Measurements from ENCODE around the gene CCNYL1.
"Not testable (repeated sequence)": the region's sequence is repeated elsewhere in the genome, so short reads cannot be mapped to it uniquely, and the experiment has no call there.

Gene CCNYL1

GRCh38 chr2:207697411-207697810 is 14.0 kb upstream of the CCNYL1 start:
- DNase-seq (ENCODE audit: low spot score), result no peak

DNA sequence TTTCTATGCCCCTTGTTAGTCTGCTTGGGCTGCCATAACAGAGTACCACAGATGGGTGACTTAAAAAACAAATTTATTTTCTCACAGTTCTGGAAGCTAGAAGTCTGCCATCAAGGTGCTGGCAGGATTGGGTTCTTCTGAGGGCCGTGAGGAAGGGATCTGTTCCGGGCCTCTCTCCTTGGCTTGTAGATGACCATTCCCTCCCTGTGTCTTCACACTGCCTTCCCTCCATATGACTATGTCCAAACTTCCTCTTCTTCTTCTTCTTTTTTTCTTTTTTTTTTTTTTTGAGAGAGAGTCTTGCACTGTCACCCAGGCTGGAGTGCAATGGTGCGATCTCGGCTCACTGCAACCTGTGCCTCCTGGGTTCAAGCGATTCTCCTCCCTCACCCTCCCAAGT is 13.1 kb upstream of the CCNYL1 start:
- no peak for DNase-seq (ENCODE audit: low spot score)

- no peak for DNase-seq (ENCODE audit: low spot score)
Observed at GRCh38 chr2:207704078-207704477, 7.4 kb upstream of the CCNYL1 start.

DNA sequence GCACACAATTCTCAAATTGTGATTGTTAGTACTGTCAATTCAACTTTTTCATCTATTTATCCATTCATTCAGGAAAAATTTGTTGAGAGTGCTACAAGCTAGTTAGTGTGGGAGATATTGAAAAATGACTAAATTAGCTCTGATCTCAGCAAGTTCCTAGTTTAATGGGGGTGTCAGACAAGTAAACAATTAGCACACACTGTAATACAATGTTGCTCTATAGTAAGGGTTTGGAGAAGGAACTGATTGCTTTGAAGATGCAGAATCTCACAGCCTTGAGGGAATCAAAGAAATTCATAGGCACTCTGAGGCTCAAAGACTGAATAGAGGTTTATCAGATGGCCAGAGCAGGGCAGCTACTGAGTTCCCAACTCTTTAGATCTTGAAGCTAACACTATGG is 6.8 kb upstream of the CCNYL1 start:
- no peak for DNase-seq (ENCODE audit: low spot score)

DNA sequence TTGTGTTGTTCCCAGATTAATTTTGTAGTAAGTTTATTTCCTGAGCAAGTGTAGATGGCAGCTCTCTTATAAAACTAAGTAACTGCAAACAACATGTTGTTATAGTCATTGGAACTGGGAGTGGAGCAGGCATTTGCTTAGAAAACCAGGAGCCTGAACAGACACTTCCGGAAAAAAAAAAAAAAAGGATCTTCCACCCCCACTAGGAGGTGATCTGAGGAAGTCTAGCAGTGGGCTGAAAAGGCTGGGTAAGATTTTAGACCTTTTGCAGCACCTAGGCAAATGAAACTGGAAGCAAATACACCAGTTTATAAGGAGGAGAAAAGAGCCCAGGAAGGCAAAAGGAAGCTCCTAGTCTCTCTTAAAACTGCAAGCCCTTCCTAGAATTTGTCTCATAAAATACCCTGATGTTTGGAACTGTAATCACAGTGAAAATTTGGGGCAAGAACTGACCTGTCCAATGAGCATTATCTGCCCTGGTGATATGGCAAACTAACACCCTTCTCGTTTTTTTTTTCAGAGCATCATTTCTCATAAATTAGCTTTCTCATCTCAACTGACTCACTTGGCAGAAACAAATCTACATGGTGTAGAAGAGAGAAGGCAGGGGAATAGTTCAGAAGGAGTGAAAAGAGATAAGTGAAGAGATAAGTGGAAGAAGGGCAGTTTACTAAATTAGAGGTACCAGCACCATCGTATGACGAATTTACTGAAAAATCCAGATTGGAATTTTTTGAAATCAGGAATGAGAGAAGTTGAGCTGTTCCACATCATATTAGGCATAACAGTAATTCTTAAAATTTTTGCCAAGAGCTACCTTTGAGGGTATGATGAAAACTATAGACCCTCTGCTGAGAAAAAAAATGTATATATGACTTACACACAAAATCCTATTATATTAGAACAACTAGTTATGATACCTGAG is 4.2 kb upstream of the CCNYL1 start:
- DNase-seq (ENCODE audit: low spot score), result no peak

- DNase-seq (ENCODE audit: low spot score), result no peak
Observed at GRCh38 chr2:207711750-207712530, 500 bp downstream of the CCNYL1 start.

- no peak for DNase-seq (ENCODE audit: low spot score)
Observed at GRCh38 chr2:207716056-207716455, 4.6 kb downstream of the CCNYL1 start.

GRCh38 chr2:207718521-207718920 is 7.1 kb downstream of the CCNYL1 start:
- no peak for DNase-seq (ENCODE audit: low spot score)

- DNase-seq (ENCODE audit: low spot score), result no peak
Observed at GRCh38 chr2:207719008-207719407, 7.6 kb downstream of the CCNYL1 start.

DNA sequence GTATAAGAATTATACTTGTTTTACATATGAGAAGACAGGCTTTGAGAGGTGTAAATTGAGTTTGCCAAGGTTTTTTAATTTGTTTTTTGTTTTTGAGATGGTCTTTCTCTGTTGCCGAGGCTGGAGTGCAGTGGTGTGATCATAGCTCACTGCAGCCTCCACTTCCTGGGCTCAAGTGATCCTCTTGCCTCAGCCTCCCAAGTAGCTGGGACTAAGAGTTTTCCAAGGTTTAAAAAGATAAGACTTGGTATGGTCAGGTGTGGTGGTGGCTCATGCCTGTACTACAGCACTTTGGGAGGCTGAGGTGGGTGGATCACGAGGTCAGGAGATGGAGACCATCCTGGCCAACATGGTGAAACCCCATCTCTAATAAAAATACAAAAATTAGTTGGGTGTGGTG is 8.2 kb downstream of the CCNYL1 start:
- not testable (repeated sequence) for DNase-seq (ENCODE audit: low spot score)

DNA sequence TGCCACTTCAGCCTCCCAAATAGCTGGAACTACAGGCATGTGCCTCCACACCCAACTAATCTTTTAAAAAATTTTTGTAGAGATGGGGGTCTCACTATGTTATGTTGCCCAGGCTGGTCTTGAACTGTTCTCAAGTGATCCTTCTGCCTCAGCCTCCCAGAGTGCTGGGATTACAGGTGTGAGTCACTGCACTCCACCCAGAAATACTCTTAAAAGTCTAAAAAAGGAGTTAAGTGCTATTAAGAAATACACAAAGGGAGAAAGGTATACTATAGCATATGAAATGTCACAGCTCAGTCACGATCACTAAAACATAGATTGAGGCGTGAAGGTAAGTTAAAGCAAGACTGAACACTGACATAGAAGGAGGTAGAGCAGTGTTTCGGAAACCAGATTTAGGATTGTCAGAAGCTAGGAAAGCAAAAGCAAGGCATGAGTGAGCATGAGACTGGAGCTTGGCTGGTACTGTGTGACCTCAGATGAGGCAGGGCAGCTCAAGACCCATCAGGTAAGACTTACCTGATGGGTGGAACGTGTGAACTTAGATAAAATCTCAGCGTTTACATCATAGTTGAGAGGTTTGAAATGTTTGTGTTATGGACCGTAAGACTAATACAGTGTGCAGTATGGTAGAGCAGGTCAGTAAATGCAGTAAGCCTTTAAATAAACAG is 9.2 kb downstream of the CCNYL1 start:
- DNase-seq (ENCODE audit: low spot score), result no peak

- no peak for DNase-seq (ENCODE audit: low spot score)
Observed at GRCh38 chr2:207722773-207723424, 11.5 kb downstream of the CCNYL1 start.

DNA sequence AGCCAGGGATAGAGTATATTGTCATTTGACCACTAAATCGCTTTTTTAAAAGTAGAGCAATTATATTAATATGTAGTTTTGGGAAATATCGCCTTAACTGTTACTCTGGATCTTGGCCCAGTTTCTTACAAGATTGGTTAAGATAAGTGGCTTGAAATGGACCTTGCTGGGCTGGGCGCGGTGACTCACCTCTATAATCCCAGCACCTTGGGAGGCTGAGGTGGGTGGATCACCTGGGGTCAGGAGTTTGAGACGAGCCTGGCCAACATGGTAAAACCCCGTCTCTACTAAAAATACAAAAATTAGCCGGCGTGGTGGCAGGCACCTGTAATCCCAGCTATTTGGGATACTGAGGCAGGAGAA is 12.0 kb downstream of the CCNYL1 start:
- DNase-seq (ENCODE audit: low spot score), result not testable (repeated sequence)

- DNase-seq (ENCODE audit: low spot score), result no peak
Observed at GRCh38 chr2:207724113-207724512, 12.7 kb downstream of the CCNYL1 start.

DNA sequence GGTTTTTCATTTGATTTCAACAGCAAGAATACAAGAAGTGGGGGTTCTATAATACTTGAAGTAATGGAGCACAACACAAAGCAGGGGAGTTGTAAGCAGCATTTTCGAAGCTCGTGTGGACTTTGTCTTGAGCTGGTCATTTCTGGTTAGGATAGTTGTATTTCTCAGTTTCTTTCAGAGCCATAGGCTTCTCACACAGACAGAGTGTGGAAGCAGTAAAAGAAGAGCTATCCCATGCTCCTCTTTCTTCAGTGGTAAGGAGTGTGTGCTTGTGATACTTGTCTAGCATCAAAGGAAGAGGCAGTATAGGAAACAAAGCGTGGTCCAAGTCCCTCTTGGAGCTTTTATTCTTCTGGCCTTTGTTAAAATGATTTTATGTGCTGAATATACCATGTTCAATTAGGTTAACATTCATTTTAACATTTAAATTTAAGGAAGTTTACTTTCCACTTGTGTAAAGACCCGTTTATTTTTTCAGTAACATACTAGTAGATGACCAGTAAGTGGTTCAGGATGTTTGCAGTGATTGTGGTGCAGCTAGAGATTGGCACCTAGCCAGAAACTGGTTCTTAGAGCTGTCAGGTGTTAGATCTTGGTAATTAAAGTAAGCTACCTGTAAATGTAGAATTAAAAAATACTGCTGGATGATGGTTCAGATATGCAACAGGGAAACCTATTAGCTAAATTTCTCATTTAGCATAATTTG is 14.6 kb downstream of the CCNYL1 start:
- no peak for DNase-seq (ENCODE audit: low spot score)

- DNase-seq (ENCODE audit: low spot score), result no peak
Observed at GRCh38 chr2:207727261-207727660, 15.8 kb downstream of the CCNYL1 start.

GRCh38 chr2:207729465-207729998 is 18.1 kb downstream of the CCNYL1 start:
- DNase-seq (ENCODE audit: low spot score), result no peak

DNA sequence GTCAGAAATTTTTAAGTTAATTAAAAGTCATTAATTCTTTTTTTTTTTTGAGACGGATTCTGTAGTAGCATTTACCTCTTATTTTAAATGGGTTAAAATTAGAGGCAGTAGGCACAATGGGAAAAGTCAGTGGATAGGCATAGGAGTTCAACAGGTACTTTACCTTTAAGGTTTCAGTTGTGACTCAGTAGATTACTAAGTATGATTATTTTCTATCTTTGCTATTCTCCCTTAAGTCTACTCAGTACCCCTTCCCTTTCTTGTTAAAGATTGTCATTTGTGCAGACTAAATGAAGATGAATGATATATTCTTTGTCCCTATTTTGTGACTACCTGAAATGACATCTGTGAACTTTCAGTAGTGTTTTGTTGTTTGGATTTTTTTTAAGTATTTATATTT is 19.7 kb downstream of the CCNYL1 start:
- no peak for DNase-seq (ENCODE audit: low spot score)

- no peak for DNase-seq (ENCODE audit: low spot score)
Observed at GRCh38 chr2:207733597-207734240, 22.3 kb downstream of the CCNYL1 start.

- no peak for DNase-seq (ENCODE audit: low spot score)
Observed at GRCh38 chr2:207734264-207734635, 22.8 kb downstream of the CCNYL1 start.
